HG03342 (cell line): ENCODE data around the gene WNT9A.

Experiments
- ATAC-seq: cut with Tn5 transposase; IDR thresholded peaks from one replicate; pipeline ENCODE4 v1.9.1; 2021; ENCODE audit warnings: mild to moderate bottlenecking, moderate library complexity; ENCODE audit not compliant: unreplicated experiment

Gene WNT9A

DNA sequence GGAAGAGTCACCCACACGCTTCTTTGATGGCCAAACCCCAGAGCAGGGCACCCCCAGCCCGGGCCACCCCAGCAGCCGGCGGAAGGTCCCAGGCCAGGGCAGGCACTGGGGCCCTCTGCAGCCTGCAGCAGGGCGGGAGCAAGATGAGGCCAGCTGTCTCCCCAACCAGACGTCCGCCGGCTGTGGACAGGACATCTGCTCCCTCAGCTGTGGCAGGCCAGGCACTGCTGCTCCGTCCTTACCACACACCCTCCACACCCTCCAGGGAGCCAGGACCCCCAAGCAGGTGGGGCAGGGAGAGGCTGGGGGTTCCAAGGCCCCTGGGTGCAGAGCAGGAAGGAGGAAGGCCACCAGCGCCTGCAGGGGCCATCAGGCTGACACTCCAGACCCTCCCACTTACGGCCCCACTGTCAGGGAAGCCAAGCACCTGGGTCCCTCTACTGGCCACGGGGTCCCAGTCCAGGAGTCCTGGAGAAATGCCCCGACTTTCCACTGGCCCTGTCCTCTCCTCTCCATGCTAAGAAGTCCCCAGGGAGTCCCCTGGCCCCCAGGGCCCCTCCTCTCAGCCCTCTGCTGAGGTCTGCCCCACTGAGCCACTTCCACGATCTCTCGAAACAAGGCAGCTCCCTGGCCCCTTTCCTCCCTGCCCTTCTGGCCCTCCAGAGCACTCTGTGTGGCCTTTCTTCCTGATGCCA, 5.6 kb downstream of the WNT9A start:
- no peak for ATAC-seq

GRCh38 chr1:227941509-227942020, 6.2 kb downstream of the WNT9A start:
- ATAC-seq: no peak

DNA sequence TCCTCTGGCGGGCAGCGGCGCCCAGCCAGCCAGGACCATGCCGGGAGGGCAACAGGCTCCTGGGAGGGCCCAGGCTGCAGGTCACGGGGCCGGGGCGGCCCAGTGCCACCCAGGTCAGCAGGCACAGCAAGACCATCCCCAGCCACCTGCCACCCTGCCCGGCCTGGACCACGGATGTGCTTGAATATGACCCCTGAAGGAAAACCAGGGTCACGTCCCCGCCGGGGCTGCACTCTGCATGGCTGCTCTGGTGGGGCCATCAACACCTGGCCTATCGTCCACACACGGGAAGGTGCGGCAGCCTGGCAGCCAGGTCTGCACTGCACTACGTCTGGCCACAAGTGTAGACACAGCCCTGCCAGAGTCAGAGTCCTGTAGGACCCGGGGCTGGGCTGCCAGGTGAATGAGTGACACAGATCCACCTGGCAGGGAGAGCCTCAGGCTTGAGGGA, 6.9 kb downstream of the WNT9A start:
- ATAC-seq: no peak

DNA sequence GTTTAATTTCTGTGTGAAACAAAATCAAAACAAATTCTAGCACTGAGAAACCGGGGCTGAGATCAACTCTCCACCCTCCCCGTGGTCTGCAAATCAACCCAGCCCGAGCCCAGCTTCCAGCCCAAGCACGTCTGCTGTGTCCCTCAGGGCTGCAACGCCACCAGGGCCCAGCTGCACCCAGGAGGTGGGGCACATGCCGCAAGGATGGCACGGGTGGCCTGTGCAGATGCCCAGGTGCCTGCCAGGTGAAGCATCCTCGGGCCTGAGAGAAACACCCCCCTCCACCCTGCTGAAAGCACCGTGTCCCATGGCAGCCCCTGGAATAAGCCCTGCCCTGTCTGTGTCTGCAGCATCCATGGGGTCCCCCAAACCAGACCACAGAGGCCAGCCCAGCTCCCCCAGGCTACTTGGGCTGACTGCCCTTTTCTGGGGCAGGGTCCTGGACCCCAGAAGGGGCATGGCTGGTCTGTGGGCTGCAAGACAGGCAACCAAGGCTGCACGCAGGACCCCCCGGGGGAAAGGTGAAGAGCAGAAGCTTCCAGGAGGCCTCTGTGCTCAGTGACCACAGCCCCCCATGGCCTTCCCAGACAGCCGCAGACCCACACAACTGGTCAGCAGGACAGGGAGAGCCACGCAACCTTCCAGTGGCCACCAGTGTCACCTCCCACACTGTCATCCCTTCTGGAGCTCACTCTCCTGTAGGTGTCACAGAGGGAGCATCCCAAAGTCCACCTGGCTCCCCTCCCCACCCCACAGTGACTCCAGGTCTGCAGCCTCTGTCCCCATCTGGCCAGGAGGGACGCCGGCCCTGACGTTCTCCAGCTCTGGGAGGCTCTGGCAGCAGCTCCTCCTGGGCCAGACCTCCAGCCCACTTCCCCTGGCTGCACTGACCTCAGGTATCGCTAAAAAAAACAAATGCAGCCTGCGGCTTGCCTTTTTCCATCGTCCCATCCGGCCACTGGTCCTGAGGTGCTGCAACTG, 7.7 kb downstream of the WNT9A start:
- ATAC-seq: no peak

GRCh38 chr1:227938911-227939790, 8.6 kb downstream of the WNT9A start:
- no peak for ATAC-seq

- ATAC-seq: no peak
These were observed 9.5 kb downstream of the WNT9A start for GRCh38 chr1:227938276-227938675.

GRCh38 chr1:227937838-227938145, 9.9 kb downstream of the WNT9A start:
- ATAC-seq: no peak

DNA sequence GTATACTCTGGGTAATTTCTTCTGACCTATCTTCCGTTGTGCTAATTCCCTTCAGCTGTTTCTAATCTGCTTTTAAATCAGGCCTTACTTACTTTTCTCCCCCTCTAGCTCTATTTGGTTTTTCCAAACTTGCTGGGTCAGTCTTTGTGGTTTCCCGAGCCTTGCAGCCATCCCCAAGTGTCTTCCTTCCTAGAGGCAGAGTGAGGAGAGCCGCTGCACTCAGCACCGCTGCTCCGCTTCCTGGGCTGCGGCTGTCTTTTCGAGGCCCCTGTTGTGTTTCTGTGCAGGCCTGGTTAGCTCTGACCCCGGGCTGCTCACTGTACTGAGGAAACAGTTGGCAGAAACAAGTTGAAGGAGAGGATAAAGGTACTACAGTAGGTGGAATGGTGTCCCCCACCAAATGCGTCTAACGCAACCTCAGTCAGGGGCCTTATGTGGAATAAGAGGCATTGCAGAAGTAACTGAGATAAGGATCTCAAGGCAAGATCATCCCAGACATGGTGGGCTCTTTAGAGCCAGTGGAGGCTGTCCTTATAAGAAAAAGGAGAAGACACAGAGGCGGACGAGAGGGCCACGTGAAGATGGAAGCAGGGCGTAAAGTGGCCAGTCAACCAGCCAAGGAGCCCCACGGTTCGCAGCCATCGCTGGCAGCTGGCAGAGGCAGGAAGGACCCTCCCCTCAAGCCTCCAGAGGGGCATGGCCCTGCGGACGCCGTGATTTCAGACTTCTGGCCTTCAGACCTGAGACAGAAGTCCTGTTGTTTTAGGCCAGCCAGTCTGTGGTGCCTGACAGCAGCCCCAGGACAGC, 10.5 kb downstream of the WNT9A start:
- ATAC-seq: no peak

DNA sequence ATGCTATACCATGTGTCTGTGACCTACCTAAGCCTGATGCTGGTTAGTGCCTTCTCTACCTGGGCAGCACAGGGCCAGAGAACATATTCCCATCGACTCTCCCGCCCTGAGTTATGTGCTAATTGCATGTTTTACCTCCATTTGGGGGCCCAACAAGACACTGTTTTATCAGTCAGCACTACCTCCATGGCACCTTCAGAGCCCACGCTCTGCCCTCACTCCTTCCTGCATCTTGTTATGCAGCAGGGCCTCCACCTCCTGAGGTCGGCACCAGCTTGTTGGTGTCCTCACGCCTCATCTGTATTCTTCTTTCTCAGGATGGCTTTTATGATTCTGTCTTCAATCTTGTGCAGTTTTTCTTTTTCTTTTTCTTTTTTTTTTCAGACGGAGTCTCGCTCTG, 11.9 kb downstream of the WNT9A start:
- ATAC-seq: no peak

DNA sequence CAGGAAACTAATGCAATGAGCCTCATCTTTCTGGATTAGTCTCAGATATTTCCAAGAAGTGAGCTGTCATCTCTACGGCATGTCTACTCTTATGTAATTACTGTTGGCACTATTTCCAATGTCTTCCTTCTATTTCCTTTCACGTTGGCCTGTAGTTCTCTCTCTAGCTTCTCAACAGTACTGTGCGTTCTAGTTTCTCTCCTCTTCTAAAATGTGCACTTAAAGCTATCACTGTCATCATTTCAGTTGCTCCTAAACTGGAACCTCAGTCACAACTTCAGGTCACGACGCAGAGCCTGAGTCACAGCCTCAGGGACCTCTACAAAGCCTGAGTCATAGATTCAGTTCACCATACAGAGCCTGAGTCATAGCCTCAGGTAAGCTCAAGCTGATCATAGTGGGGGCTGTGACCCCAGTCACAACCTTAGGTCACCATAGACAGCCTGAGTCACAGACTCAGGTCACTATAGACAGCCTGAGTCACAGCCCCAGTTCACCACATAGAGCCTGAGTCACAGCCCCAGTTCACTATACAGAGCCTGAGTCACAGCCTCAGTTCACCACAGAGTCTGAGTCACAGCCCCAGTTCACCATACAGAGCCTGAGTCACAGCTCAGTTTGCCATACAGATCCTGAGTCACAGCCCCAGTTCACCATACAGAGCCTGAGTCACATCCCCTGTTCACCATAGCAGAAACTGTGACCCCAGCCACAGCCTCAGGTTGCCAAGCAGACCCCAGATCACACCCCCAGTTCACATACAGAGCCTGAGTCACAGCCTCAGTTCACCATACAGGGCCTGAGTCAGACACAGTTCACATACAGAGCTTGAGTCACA, 13.0 kb downstream of the WNT9A start:
- ATAC-seq: no peak

DNA sequence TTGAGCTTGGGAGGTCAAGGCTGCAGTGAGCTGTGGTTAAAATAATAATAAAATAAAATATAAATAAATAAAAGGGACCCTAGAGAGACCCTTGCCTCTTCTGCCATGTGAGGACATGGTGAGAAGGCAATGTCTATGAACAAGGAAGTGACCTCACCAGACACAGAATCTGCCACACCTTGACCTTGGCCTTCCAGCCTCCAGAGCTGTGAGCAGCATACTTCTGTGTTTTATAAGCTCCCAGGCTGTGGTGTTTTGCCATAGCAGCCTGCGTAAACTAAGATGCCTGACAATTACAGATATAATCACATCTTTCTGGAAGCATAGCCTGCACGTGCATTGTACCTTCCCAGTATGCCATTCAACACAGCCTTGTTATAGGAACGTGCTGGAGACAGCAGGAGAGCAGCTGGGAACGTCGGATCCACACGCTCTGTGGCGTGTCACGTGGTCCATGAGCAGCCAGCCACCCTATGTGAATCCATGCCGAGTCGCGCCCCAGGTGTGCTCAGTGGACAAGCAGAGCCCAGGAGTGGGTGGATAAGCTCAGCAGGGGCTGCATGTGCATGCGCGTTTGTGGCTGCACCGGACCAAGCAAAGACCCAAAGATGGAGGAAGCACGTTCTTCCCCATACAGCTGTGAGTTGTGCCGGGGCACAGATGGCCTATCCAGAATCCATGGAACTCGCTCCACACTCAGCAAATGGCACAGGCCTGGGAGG, 17.8 kb downstream of the WNT9A start:
- no peak for ATAC-seq

DNA sequence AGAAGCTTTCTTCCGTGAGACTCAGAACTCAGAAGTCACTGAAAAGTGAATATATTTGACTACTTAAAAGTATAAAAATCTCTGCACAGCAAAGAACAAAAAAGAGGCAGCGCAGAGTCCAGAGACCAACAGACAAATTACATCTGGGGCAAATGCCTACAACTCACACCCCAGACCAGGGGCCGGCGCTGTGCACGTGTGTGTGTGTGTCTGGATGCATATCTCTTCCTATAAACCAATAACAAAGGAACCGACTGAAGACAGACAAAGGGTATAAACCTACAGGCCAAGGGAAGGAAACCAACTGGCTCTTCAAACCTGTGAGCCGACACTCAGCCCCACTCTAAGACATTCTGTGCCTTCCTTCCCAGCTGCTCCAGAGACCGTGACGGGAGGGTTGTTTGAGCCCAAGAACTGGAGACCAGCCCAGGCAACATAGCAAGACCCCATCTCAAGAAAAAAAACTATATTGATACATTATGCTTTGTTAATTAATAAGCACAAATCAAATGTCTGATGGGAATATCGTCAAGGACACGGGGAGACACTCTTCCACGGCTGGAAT, 18.8 kb downstream of the WNT9A start:
- ATAC-seq: no peak

DNA sequence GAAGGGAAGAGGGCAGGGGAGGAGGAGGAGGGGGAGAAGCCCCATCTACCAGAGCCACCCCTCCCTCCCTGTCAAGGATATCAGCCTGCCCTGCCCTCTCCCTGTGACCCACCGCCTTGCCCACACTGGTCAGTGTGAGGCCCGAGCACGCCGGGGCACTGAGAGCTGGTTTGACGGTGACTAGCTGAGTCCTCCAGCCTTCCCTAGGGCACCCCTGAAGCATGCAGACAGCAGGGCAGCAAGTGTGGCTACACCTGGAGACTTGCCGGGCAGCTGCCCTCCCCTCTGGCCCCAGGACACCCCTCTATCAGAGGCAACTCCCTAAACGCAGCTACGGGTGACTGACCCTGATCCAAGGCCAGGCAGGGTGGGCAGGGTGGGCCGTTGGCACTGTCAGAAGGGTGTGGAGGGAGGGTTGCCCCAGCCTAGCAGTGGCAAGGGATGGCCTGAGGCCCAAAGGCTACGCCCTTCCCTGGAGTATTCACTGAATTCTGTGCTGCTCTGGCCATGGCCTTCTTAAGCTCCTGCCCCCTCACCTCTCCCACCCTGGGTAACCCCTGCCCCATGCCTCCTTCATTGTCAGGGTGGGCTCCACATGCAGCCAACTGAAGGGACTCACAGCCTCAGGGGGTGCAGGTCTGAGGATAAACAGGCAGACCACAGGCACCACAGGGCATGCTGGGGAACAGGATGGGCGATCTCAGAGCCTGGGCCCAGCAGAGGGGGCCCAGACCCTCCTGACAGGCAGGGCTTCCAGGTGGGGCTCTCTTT, 19.6 kb downstream of the WNT9A start:
- ATAC-seq: no peak

GRCh38 chr1:227926896-227927885, 20.5 kb downstream of the WNT9A start:
- ATAC-seq: no peak

DNA sequence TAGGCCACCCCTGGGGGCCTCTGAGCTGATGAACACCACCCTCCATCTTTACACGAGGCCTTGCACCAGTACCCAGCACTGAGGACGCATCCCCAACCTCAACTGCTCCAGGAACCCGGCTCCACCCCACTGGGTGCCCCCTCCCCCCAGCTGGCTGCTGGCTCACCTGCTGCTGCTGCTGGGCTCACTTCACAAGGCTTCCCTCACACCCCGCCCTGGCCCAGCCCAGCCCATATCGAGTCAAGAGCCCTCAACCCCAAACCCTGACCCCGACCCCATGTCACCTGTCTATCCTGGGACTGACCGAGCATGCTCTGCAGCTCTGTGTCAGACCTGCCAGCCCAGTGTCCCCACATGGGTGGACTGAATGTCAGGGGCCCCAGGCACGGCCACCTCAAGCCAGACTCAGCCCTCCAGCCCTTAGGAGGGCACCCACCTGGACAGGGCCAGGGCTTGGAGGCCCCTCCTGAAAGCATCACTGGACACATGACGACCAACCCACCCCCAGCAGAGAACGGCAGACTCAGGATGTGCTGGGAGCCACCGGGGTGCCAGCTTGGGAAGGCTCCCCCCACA, 21.4 kb downstream of the WNT9A start:
- no peak for ATAC-seq

DNA sequence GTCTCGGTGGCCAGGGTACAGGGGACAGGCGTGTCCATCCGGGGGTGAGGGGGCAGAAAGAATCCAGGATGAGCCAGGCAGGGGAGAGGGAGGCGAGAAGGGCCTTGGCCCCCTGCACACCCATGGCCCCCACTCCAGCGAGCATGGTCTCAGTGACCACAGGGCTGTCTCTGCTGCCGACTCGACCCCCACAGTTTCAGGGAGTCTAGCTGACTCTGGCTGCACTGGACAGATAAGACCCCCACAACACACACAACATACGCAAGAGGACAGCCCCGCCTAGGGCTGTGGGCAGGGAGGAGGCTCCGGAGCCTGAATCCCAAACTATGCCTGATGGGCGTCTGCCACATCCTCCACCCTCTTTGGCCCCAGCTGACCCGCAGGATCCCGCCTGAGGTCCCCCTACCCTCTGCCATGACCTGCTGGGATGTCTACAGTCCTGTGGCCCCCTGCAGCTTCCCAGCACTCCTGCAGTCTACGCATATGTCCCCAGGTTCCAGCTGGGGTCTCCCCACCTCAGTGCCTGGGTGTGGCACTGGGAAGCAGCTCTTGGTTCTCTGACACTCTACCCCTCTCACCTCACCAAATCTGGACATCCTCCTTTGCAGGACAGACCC, 22.0 kb downstream of the WNT9A start:
- ATAC-seq: no peak
